Lower leg skin (tissue), 4 donors: ENCODE data around the gene C19orf81. TPM values are rescaled to one million over a fixed set of nuclear protein-coding genes. Genes with fewer than 3 reads are reported as not detected.

Experiments
- DNase-seq, 2 donors: peaks; one replicate each; pipeline ENCODE4 v3.0.0-alpha.2; 2019; ENCODE audit warnings: low spot score in 2 of 2
- H3K4me3 ChIP-seq: fragments of 200-600 bp; sonication (generic); 2 replicates; pipeline ENCODE4 v1.5.1; 2017; ENCODE audit warnings: mild to moderate bottlenecking, low read depth; ENCODE audit not compliant: poor library complexity, severe bottlenecking
- CTCF ChIP-seq, 3 donors: fragments of 450-650 bp; IDR thresholded peaks; one replicate each; pipeline ENCODE4 v1.5.1; 2016; ENCODE audit warnings: antibody characterized with exemption in 3 of 3, mild to moderate bottlenecking in 3 of 3, moderate library complexity in 2 of 3
- POLR2A ChIP-seq, 2 donors: fragments of 450-650 bp; IDR thresholded peaks; one replicate each; pipeline ENCODE4 v1.6.1; 2016 to 2017; ENCODE audit warnings: antibody characterized with exemption in 2 of 2, mild to moderate bottlenecking in 1 of 2, moderate library complexity in 1 of 2
- WGBS, 2 donors: methylation state at CpG; one replicate each; pipeline ENCODE4 v1.1.5; 2018; 5-methylcytosine and 5-hydroxymethylcytosine counted together
- intact Hi-C: fragments of 100-400 bp; cut with DNase I; formaldehyde crosslinking; loops from one replicate; pipeline ENCODE4 v1.15.0; 2023; ENCODE audit warnings: low total_unique reads
- total RNA-seq, 4 donors: library from RNA; depleted of rRNA; stranded (reverse); fragments of >200 nt; gene quantifications; one replicate each; pipeline ENCODE4 v1.1.0, GENCODE V29; 2016

The C19orf81 gene
- total RNA-seq, 4 donors from 2014 or later, result 0.91 to 1.4 TPM; not detected in 2

- TF ChIP-seq POLR2A (IDR thresholded peaks at IDR 0.05) (no peak), CTCF (IDR thresholded peaks at IDR 0.05) (no peak)
- no peak for DNase-seq
- 65 to 71% methylated on average over 10 of the region's 10 CpGs for WGBS, 2 donors
- H3K4me3 ChIP-seq, result no peak overlapping the region
- intact Hi-C loops, result no loop called here
Observed at GRCh38 chr19:50647879-50648615, 1.2 kb upstream of the C19orf81 start.

GRCh38 chr19:50648659-50649058 is 586 bp upstream of the C19orf81 start:
- intact Hi-C loops, result no loop called here
- TF ChIP-seq POLR2A (IDR thresholded peaks at IDR 0.05), result no peak
- no peak for TF ChIP-seq CTCF (IDR thresholded peaks at IDR 0.05)
- 51 to 52% methylated on average over 5 of the region's 5 CpGs for WGBS, 2 donors
- H3K4me3 ChIP-seq, result no peak overlapping the region
- no peak for DNase-seq

- no peak overlapping the region for H3K4me3 ChIP-seq
- intact Hi-C loops, result no loop called here
- 83% methylated on average over 2 of the region's 2 CpGs for WGBS, 2 donors
- no peak for DNase-seq
- no peak for TF ChIP-seq CTCF (IDR thresholded peaks at IDR 0.05)
- TF ChIP-seq POLR2A (IDR thresholded peaks at IDR 0.05), result no peak
Observed at GRCh38 chr19:50651174-50651573, 1.9 kb downstream of the C19orf81 start.

- no peak overlapping the region for H3K4me3 ChIP-seq
- TF ChIP-seq CTCF (IDR thresholded peaks at IDR 0.05), result no peak
- TF ChIP-seq POLR2A (IDR thresholded peaks at IDR 0.05), result no peak
- 88 to 92% methylated on average over 6 of the region's 6 CpGs for WGBS, 2 donors
- no peak for DNase-seq
- intact Hi-C loops, result no loop called here
Observed at GRCh38 chr19:50652722-50653121, 3.5 kb downstream of the C19orf81 start.

GRCh38 chr19:50654882-50655281 is 5.6 kb downstream of the C19orf81 start:
- H3K4me3 ChIP-seq, result no peak overlapping the region
- intact Hi-C loops, result no loop called here
- no peak for TF ChIP-seq CTCF (IDR thresholded peaks at IDR 0.05)
- no peak for TF ChIP-seq POLR2A (IDR thresholded peaks at IDR 0.05)
- no peak for DNase-seq

- 49 to 52% methylated on average over 6 of the region's 6 CpGs for WGBS, 2 donors
- H3K4me3 ChIP-seq, result no peak overlapping the region
- intact Hi-C loops, result no loop called here
- no peak for DNase-seq
- no peak for TF ChIP-seq CTCF (IDR thresholded peaks at IDR 0.05)
- TF ChIP-seq POLR2A (IDR thresholded peaks at IDR 0.05), result no peak
Observed at GRCh38 chr19:50657222-50657669, 8.0 kb downstream of the C19orf81 start.
